Vagina (tissue), 2 donors: ENCODE measurements around the gene FGF22. TPM values are rescaled to one million over a fixed set of nuclear protein-coding genes. Genes with fewer than 3 reads are reported as not detected.

Experiments
- DNase-seq, 2 donors: peaks; one replicate each; pipeline ENCODE4 v3.0.0-alpha.2; 2017; ENCODE audit errors: extremely low spot score in 2 of 2
- H3K27ac ChIP-seq: fragments of 200-600 bp; sonication (generic); one replicate; pipeline ENCODE4 v1.5.1; 2019
- H3K27me3 ChIP-seq: fragments of 200-600 bp; sonication (generic); one replicate; pipeline ENCODE4 v1.5.1; 2019
- H3K36me3 ChIP-seq, 2 donors: fragments of 200-600 bp; sonication (generic); one replicate each; pipeline ENCODE4 v1.5.1; 2017 to 2019
- H3K4me1 ChIP-seq: fragments of 200-600 bp; sonication (generic); one replicate; pipeline ENCODE4 v1.5.1; 2019
- H3K4me3 ChIP-seq, 2 donors: fragments of 200-600 bp; sonication (generic); 1 replicate in 1 of 2; 2 replicates in 1 of 2; pipeline ENCODE4 v1.5.1; 2016 to 2019
- H3K9me3 ChIP-seq: fragments of 200-600 bp; sonication (generic); one replicate; pipeline ENCODE4 v1.5.1; 2019
- CTCF ChIP-seq, 3 experiments: fragments of 450-650 bp in 2 of 3; fragments of 200-600 bp in 1 of 3; sonication (generic) in 1 of 3; IDR thresholded peaks; one replicate each; pipeline ENCODE4 v1.5.1; 2017 to 2019; ENCODE audit warnings: antibody characterized with exemption in 3 of 3, mild to moderate bottlenecking in 2 of 3, moderate library complexity in 2 of 3
- POLR2A ChIP-seq, 2 donors: fragments of 450-650 bp; IDR thresholded peaks; one replicate each; pipeline ENCODE4 v1.6.1; 2017; ENCODE audit warnings: antibody characterized with exemption in 2 of 2, mild to moderate bottlenecking in 2 of 2, moderate library complexity in 2 of 2
- POLR2AphosphoS5 ChIP-seq, 2 donors: sonication (generic); formaldehyde crosslinking; IDR thresholded peaks; one replicate each; pipeline ENCODE4 v1.9.0; 2017; ENCODE audit warnings: antibody characterized with exemption in 2 of 2, mild to moderate bottlenecking in 2 of 2, low read depth in 1 of 2; ENCODE audit not compliant: insufficient read depth in 1 of 2
- intact Hi-C: fragments of 100-400 bp; cut with DNase I; formaldehyde crosslinking; loops from one replicate; pipeline ENCODE4 v1.15.1; 2023
- total RNA-seq: library from RNA; depleted of rRNA; stranded (reverse); fragments of >200 nt; gene quantifications from one replicate; pipeline ENCODE4 v1.2.3, GENCODE V29; 2016

Gene FGF22
- total RNA-seq, 1 donor from 2014 or later: not detected

DNA sequence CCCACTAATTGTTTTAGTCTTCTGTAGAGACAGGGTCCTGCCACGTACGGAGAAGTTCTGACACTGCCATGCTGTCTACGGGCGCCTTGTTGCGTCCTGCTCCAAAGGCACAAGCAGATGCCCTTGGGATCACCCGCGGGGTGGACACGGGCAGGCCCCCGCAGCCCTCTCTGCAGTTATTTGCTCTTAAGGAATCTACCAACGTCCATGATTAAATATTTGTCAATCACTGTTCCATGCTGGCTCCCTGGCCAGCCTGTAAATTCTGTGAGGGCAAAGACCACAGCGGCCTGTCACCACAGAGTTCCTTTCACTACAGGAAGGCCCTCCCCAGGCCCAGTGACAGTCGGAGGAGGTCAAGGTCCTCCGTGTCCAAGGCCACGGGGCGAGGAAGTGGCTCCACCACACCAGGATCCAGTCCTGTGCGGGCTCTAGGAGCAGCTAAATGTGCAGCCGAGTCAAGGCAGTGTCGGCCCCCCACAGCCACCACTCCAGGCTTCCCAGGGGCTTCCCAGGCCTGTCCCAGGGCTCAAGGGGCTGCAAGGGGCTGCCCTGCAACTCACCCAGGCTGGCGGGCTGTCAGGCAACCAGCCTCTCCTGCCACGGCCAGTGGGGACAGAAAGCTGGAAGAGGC is 21.2 kb downstream of the FGF22 start:
- peak overlapping the region; percentile 93 for H3K27ac ChIP-seq
- TF ChIP-seq POLR2AphosphoS5 (IDR thresholded peaks at IDR 0.05; ENCODE audit: insufficient read depth in 1 of 2, low read depth in 1 of 2) (no peak), CTCF (IDR thresholded peaks at IDR 0.05) (no peak), POLR2A (IDR thresholded peaks at IDR 0.05) (no peak)
- peak overlapping the region; percentile 66 to 74 for H3K4me3 ChIP-seq
- intact Hi-C loops: loop anchor here (1.0 kb wide), 1 partner anchor 22 kb away; the partner anchor contains the start of gene FGF22
- H3K9me3 ChIP-seq: no peaks in the 10 kb centered on the region
- no peak for DNase-seq
- H3K27me3 ChIP-seq: no peaks in the 10 kb centered on the region
- H3K36me3 ChIP-seq: no peaks in the 10 kb centered on the region
- H3K4me1 ChIP-seq: peaks cover 72% of the 10 kb centered on the region

GRCh38 chr19:661427-662196 is 21.9 kb downstream of the FGF22 start:
- intact Hi-C loops: loop anchor here (1.0 kb wide), 1 partner anchor 22 kb away; the partner anchor contains the start of gene FGF22
- no peaks in the 10 kb centered on the region for H3K27me3 ChIP-seq
- H3K4me1 ChIP-seq: peaks cover 72% of the 10 kb centered on the region

GRCh38 chr19:662207-662961 is 22.7 kb downstream of the FGF22 start:
- intact Hi-C loops: no loop called here
- Histone ChIP-seq H3K27me3 (no peaks in the 10 kb centered on the region), H3K9me3 (no peaks in the 10 kb centered on the region), H3K36me3 (no peaks in the 10 kb centered on the region), H3K27ac (peak overlapping the region; percentile 93), H3K4me3 (peak overlapping the region; percentile 66 to 74), H3K4me1 (peaks cover 68% of the 10 kb centered on the region)
- no peak for DNase-seq
- TF ChIP-seq CTCF (IDR thresholded peaks at IDR 0.05): no peak
- no peak for TF ChIP-seq POLR2AphosphoS5 (IDR thresholded peaks at IDR 0.05; ENCODE audit: insufficient read depth in 1 of 2, low read depth in 1 of 2)
- no peak for TF ChIP-seq POLR2A (IDR thresholded peaks at IDR 0.05)

More at GRCh38 chr19:661427-662196, 21.9 kb downstream of the FGF22 start:
- Histone ChIP-seq H3K27ac (peak overlapping the region; percentile 93), H3K36me3 (no peaks in the 10 kb centered on the region), H3K4me3 (peak overlapping the region; percentile 66 to 74), H3K9me3 (no peaks in the 10 kb centered on the region)
- DNase-seq: no peak
- TF ChIP-seq POLR2AphosphoS5 (IDR thresholded peaks at IDR 0.05; ENCODE audit: insufficient read depth in 1 of 2, low read depth in 1 of 2) (no peak), POLR2A (IDR thresholded peaks at IDR 0.05) (no peak), CTCF (IDR thresholded peaks at IDR 0.05) (no peak)

DNA sequence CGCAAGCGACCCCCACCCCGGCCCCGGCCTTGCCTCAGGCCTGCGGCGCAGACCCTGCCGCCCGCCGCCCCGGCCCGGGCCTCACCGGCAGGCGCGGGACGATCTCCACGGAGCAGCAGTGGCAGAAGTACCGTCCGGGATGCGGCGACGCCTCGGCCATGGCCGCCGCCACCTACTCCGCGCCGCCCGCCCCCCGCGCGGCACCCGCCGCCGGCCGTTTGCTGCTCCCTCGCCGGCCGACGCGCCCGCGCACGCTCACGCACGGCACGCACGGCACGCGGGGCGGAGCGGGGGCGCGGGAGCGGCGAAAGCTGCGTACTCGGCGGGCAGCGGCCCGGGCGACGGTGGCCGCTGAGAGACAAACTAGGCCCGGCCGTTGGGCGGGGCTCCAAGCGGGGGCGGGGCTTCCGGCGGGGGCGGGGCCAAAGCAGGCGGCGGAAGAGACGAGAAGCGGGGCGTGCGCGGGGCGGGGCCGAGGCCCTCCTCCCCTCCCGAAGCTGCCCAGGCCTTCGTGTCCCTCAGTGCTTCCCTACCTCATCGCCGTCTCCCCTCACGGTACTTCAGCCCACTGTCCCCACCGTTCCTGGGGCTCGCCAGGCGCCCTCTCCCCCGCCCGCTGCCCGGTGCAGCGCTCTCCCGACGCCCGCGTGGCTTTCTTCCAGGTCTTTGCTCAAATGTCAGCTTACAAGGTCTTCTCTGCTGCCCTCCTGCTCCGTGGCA is 23.4 kb downstream of the FGF22 start, which contains the start of gene RNF126:
Gene RNF126 (minus strand): TSS at position 253 of the 720 bp plus-strand sequence. CDS start 93 bp downstream, at position 160.
- H3K4me3 ChIP-seq: peak within 1 kb of the TSS; percentile 66 to 74

More for the DNA sequence above, 23.4 kb downstream of the FGF22 start, which contains the start of gene RNF126:
- no peaks in the 10 kb centered on the region for H3K9me3 ChIP-seq
- no peaks in the 10 kb centered on the region for H3K27me3 ChIP-seq
- peaks cover 61% of the 10 kb centered on the region for H3K4me1 ChIP-seq
- intact Hi-C loops: no loop called here
- H3K36me3 ChIP-seq: no peaks in the 10 kb centered on the region
- TF ChIP-seq POLR2AphosphoS5 (IDR thresholded peaks at IDR 0.05; ENCODE audit: insufficient read depth in 1 of 2, low read depth in 1 of 2) (peak; percentile 28 to 91), CTCF (IDR thresholded peaks at IDR 0.05) (no peak), POLR2A (IDR thresholded peaks at IDR 0.05) (peak in 1 of 2 donors; percentile 52)
- peak within 1 kb of the TSS; percentile 93 for H3K27ac ChIP-seq
- no peak for DNase-seq
